WI38 (cell line): ENCODE results near the gene MAPK4.

Experiments
- H3K4me3 ChIP-seq: 2 replicates; pipeline ENCODE4 v1.5.1; 2011; ENCODE audit warnings: low read depth, mild to moderate bottlenecking, control low read depth, low read length
- TF ChIP-seq, protein P1 (sequence below): IDR thresholded peaks from 2 replicates; pipeline ENCODE4 v1.5.1; 2012; ENCODE audit warnings: low read depth, mild to moderate bottlenecking, control low read depth, low read length

The MAPK4 gene

DNA sequence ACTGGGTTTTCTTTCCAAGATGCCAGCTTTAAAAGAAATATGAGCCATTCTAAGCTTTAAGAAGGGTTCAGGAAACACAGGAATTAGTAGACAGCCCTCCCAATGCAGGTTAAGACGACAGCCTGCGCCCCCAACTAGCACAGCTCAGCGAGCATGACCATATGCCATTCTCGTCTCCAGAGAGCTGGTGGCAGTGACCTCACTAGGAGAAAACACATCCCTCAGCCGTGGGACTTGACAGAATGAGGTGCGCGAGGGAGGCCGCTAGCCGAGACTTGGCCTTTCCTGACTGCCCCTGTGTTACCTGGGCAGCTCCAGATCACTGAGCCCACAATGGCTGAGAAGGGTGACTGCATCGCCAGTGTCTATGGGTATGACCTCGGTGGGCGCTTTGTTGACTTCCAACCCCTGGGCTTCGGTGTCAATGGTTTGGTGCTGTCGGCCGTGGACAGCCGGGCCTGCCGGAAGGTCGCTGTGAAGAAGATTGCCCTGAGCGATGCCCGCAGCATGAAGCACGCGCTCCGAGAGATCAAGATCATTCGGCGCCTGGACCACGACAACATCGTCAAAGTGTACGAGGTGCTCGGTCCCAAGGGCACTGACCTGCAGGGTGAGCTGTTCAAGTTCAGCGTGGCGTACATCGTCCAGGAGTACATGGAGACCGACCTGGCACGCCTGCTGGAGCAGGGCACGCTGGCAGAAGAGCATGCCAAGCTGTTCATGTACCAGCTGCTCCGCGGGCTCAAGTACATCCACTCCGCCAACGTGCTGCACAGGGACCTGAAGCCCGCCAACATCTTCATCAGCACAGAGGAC is 103.9 kb downstream of the MAPK4 start:
- TF ChIP-seq, protein P1, sequence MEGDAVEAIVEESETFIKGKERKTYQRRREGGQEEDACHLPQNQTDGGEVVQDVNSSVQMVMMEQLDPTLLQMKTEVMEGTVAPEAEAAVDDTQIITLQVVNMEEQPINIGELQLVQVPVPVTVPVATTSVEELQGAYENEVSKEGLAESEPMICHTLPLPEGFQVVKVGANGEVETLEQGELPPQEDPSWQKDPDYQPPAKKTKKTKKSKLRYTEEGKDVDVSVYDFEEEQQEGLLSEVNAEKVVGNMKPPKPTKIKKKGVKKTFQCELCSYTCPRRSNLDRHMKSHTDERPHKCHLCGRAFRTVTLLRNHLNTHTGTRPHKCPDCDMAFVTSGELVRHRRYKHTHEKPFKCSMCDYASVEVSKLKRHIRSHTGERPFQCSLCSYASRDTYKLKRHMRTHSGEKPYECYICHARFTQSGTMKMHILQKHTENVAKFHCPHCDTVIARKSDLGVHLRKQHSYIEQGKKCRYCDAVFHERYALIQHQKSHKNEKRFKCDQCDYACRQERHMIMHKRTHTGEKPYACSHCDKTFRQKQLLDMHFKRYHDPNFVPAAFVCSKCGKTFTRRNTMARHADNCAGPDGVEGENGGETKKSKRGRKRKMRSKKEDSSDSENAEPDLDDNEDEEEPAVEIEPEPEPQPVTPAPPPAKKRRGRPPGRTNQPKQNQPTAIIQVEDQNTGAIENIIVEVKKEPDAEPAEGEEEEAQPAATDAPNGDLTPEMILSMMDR: no peak

DNA sequence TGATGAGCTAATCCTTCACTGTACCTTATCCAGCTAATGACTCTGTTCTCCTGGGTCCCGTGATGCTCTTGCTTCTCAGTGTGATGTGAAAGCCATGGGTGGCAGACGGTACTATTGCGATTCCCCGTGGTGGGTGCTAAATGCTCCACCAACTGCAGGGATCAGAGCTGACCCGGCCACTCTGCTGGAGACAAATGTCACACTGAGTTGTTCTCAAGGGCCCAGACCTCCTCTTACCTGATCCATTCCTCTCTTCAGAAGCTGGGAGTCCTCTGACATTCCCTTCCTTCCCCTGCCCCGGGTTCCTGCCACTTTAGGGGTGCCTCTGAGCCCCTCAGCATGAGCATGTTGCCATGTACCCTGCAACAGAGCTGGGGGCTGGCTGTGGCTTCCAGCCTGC is 105.1 kb downstream of the MAPK4 start:
- no peak overlapping the region for H3K4me3 ChIP-seq
- TF ChIP-seq, protein P1: no peak

More for the DNA sequence above, 103.9 kb downstream of the MAPK4 start:
- no peak overlapping the region for H3K4me3 ChIP-seq

DNA sequence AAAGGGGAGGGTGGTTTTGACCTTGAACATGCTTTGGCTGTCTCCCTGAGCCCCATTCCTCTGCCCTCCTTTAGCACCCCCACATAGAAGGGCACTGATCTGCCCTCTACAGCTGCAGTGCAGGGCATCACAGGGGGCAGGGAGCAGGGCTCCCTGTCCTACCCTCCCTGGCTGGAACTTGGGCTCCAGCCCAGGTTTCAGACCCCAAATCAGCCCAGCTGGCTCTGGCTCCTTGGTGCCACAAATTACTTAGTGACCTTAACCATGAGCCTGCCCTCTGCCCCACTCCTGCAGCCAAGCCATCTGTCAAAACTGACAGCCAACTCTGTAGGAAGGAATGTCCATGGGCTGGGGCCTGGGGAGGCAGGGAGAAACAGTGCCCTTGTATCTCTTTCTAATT is 105.6 kb downstream of the MAPK4 start:
- TF ChIP-seq, protein P1: no peak
- no peak overlapping the region for H3K4me3 ChIP-seq

DNA sequence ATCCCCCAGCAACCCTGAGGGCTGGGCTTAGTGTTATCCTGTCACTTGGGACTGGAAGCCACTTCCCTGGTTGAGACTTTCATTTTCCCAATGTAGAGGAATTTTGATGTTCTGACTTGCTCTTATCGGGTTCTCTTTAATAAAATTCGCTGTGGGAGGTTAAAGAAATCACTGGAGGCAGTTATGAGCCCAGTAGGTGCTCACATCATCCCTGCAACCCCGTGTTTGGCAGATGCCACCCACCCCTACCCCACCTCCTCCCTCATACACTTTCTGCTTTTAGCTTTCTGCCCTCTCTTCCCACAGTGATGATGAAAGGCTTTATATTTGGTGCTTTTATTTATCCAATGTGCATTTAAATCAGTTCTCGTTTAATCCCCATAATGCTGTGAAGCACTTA is 106.6 kb downstream of the MAPK4 start:
- H3K4me3 ChIP-seq: no peak overlapping the region
- TF ChIP-seq, protein P1: no peak

DNA sequence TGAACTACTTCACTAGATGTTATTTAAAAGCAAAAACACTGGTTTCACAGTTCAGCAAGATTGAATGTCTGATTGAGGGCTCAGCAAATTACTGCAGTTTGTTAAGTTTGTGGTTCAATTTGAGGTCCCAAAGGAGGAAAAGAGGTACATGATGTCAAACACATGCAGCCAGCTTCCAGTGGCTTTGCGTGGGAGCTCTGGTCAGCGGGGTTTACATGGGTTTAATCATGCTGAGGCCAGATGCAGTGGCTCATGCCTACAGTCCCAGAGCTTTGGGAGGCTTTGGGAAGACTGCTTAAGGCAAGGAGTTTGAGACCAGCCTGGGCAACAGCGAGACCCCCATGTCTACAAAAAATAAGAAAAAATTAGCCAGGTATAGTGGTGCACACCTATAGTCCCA is 111.5 kb downstream of the MAPK4 start:
- no peak overlapping the region for H3K4me3 ChIP-seq
- TF ChIP-seq, protein P1: no peak

DNA sequence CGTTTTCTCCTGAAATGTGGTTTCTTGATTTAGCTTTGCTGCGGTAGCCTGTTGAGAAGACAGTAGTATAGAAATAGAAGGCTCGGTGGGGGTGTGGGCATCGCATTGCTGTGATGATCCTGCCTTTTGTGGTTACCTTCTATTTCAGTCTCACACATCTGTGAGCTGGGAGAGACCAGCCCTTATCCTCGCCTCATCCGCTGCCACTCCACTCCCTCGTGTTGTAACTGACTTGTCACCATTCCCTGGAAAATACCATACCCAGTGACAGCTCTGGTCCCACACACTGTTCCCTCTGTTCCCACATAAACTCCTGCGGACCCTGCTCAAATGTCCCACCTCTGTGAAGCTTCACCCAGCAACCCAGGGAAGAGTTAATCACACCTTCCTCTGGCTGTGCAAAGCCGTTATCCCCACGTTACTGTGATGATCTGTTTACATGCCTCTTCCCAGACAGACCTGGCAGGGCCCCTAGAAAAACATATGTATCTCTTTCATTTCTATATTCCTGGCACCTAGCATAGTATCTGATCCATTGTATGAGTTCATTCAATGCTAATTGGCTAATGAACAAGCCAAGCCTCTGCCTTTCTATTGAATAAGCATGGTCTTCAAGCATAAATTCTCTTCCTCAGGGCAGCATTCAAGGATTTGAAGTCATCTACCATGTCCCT is 114.6 kb downstream of the MAPK4 start:
- no peak overlapping the region for H3K4me3 ChIP-seq
- TF ChIP-seq, protein P1: no peak

DNA sequence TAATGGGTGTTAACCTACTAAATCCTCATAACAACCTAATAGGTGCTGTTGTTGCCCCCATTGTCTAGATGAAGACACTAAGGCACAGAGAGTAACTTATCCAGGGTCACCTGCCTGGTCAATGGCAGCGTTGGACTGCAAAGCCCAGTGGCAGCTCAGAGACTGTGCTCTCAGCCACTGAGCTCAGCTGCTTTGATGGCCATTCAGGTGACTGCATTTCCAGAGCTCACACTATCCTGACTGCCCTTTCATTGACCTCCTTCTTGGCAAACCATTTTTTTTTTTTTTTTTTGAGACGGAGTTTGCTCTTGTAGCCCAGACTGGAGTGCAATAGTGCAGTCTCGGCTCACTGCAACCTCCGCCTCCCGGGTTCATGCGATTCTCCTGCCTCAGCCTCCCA is 115.2 kb downstream of the MAPK4 start:
- no peak overlapping the region for H3K4me3 ChIP-seq
- TF ChIP-seq, protein P1: no peak
